Subcutaneous adipose tissue (tissue), 4 donors: Measurements from ENCODE around the gene RIMKLA. TPM values are rescaled to one million over a fixed set of nuclear protein-coding genes. Genes with fewer than 3 reads are reported as not detected.

Experiments
- CTCF ChIP-seq: fragments of 450-650 bp; IDR thresholded peaks from one replicate; pipeline ENCODE4 v1.5.1; 2016; ENCODE audit warnings: low read depth, mild to moderate bottlenecking, control low read depth, antibody characterized with exemption, moderate library complexity
- total RNA-seq, 4 donors: library from RNA; depleted of rRNA; stranded (reverse); fragments of >200 nt; gene quantifications; one replicate each; pipeline ENCODE4 v1.1.0, GENCODE V29; 2016

The RIMKLA gene
- under 1 TPM; 0.16 to 0.22 (median 0.18) TPM for total RNA-seq

- TF ChIP-seq CTCF, result no peak
Observed at GRCh38 chr1:42380586-42381279, at the start of gene RIMKLA. Gene RIMKLA (plus strand): TSS chr1:42380792. CDS start chr1:42380935, 143 bp downstream.

GRCh38 chr1:42332877-42333276 is 47.7 kb upstream of the RIMKLA start:
- TF ChIP-seq CTCF, result no peak

GRCh38 chr1:42333662-42334239 is 46.8 kb upstream of the RIMKLA start:
- no peak for TF ChIP-seq CTCF

- TF ChIP-seq CTCF, result no peak
Observed at GRCh38 chr1:42334240-42335049, 46.1 kb upstream of the RIMKLA start.

- no peak for TF ChIP-seq CTCF
Observed at GRCh38 chr1:42335050-42335808, 45.4 kb upstream of the RIMKLA start, which contains the start of gene FOXJ3. Gene FOXJ3 (minus strand): TSS chr1:42335235. CDS start chr1:42311093, 24,142 bp downstream.

GRCh38 chr1:42335809-42336518 is 44.6 kb upstream of the RIMKLA start:
- TF ChIP-seq CTCF, result no peak
